ENCODE measurements around the gene HCN2. TPM values are rescaled to one million over a fixed set of nuclear protein-coding genes. Genes with fewer than 3 reads are reported as not detected.
A peak's percentile ranks its signal among the peaks of the same experiment; 100 is the strongest.

HCN2 gene
- total and polyA plus RNA-seq, 2 of the 13 experiments (the other 11 are each of a cell fraction or from before 2014, with no cell fraction given): 0.01 TPM; not detected in 1

- no peak for FAIRE-seq
- ChIA-PET CTCF (ENCODE audit: low intra/inter-chr PET ratio, low total read pairs) (no interaction called here), POLR2A (no interaction called here)
- Histone ChIP-seq H3K27ac (ENCODE audit: extremely low read length, insufficient read depth, low read length) (no peak overlapping the region), H2AFZ (ENCODE audit: low read length) (no peak overlapping the region), H3K79me2 (ENCODE audit: insufficient read depth, low read length) (no peaks in the 10 kb centered on the region), H3K4me3 (replicated peaks in 1 of 3; ENCODE audit: insufficient read depth in 1 of 3, low read depth in 2 of 3, low read length in 3 of 3) (no peak overlapping the region), H4K20me1 (ENCODE audit: insufficient read depth, low read length) (no peaks in the 10 kb centered on the region), H3K9ac (ENCODE audit: insufficient read depth, low read depth, low read length) (no peak overlapping the region), H3K4me2 (ENCODE audit: low read depth, low read length) (no peak overlapping the region), H3K36me3 (replicated peaks in 1 of 2; ENCODE audit: control insufficient read depth in 1 of 2, insufficient read depth in 2 of 2, low read length in 2 of 2) (peaks cover 3 to 4% of the 10 kb centered on the region in 2 experiments; a peak in 2 of 5 replicates), H3K4me1 (ENCODE audit: insufficient read depth, low read length) (no peaks in the 10 kb centered on the region), H3K27me3 (ENCODE audit: control insufficient read depth in 1 of 2, insufficient read depth in 2 of 2, low read length in 2 of 2) (no peaks in the 10 kb centered on the region), H3K9me3 (ENCODE audit: low read length) (no peaks in the 10 kb centered on the region)
- intact Hi-C loops (cut with micrococcal nuclease; ENCODE audit: unreplicated experiment) (no loop called here), in situ Hi-C loops (cut with HindIII; ENCODE audit: extremely low pct_ligation_motif_present, low pct_unique_long_range_greater_than_20kb) (no loop called here)
- no TSS peak for BruUV-seq (replicated peaks)
- TF ChIP-seq RARA (CRISPR knock-in tag; IDR thresholded peaks at IDR 0.05) (no peak), HNRNPL (IDR thresholded peaks at IDR 0.05; ENCODE audit: low read depth, low read length) (0 out of 2 replicates have a peak, but pooled peaks have one; percentile 40)
- no peak for DNase-seq (ENCODE audit: low spot score)
- ATAC-seq: no peak
- 82% methylated on average over 11 of the region's 38 CpGs for WGBS (ENCODE audit: low lambda C conversion rate)
Measured at GRCh38 chr19:610071-610800, 20.6 kb downstream of the HCN2 start.

DNA sequence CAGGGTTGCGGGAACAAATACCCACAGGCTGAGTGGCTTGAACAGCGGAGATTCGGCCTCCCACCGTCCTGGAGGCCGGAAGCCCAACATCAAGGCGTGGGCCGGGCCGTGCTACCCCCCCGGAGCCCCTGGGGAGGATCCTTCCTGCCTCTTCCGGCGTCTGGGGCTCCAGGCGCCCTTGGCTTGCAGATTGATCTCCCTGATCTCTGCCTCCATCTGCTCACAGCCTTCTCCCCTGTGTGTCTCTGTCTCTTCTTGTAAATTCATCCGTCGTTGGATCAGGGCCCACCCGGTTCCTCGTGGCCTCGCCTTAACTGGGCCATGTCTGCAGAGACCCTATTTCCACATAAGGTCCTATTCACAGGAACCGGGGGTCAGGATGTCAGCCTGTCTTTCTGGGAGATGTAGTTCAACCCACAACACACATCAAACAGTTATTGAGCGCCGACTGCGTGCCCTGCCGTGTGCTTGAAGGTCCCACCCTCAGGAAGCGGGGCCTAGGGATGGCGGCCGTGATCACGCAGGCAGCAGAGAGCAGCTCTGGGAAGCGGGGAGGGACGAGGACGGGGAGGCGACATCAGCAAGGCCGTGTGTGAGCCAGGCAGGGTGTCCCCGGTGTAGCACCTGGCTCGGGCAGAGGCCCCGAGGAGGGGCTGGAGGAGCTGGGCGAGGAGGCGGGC lies 21.3 kb downstream of the HCN2 start:
- H3K27me3 ChIP-seq (ENCODE audit: control insufficient read depth in 1 of 2, insufficient read depth in 2 of 2, low read length in 2 of 2): no peaks in the 10 kb centered on the region
- intact Hi-C loops (cut with micrococcal nuclease; ENCODE audit: unreplicated experiment): no loop called here
- H4K20me1 ChIP-seq (ENCODE audit: insufficient read depth, low read length): no peaks in the 10 kb centered on the region
- 91% methylated on average over 28 of the region's 36 CpGs for WGBS (ENCODE audit: low lambda C conversion rate)
- DNase-seq (ENCODE audit: low spot score) (no peak), FAIRE-seq (no peak), ATAC-seq (no peak)
- ChIA-PET CTCF (ENCODE audit: low intra/inter-chr PET ratio, low total read pairs) (no interaction called here), POLR2A (no interaction called here)
- H3K27ac ChIP-seq (ENCODE audit: extremely low read length, insufficient read depth, low read length): no peak overlapping the region
- H3K36me3 ChIP-seq (replicated peaks in 1 of 2; ENCODE audit: control insufficient read depth in 1 of 2, insufficient read depth in 2 of 2, low read length in 2 of 2): peaks cover 3 to 4% of the 10 kb centered on the region in 2 experiments; a peak in 2 of 5 replicates
- BruUV-seq (replicated peaks): no TSS peak
- TF ChIP-seq AGO2 (optimal IDR thresholded peaks at IDR 0.05; ENCODE audit: low read depth, low read length) (peak; percentile 32), MTF1 (CRISPR knock-in tag; IDR thresholded peaks at IDR 0.05) (no peak)
- TF ChIP-seq, protein P1, sequence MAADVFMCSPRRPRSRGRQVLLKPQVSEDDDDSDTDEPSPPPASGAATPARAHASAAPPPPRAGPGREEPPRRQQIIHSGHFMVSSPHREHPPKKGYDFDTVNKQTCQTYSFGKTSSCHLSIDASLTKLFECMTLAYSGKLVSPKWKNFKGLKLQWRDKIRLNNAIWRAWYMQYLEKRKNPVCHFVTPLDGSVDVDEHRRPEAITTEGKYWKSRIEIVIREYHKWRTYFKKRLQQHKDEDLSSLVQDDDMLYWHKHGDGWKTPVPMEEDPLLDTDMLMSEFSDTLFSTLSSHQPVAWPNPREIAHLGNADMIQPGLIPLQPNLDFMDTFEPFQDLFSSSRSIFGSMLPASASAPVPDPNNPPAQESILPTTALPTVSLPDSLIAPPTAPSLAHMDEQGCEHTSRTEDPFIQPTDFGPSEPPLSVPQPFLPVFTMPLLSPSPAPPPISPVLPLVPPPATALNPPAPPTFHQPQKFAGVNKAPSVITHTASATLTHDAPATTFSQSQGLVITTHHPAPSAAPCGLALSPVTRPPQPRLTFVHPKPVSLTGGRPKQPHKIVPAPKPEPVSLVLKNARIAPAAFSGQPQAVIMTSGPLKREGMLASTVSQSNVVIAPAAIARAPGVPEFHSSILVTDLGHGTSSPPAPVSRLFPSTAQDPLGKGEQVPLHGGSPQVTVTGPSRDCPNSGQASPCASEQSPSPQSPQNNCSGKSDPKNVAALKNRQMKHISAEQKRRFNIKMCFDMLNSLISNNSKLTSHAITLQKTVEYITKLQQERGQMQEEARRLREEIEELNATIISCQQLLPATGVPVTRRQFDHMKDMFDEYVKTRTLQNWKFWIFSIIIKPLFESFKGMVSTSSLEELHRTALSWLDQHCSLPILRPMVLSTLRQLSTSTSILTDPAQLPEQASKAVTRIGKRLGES (CRISPR knock-in tag; IDR thresholded peaks at IDR 0.05; ENCODE audit: borderline replicate concordance): no peak
- H3K4me1 ChIP-seq (ENCODE audit: insufficient read depth, low read length): no peaks in the 10 kb centered on the region
- in situ Hi-C loops (cut with HindIII; ENCODE audit: extremely low pct_ligation_motif_present, low pct_unique_long_range_greater_than_20kb): no loop called here
- no peak overlapping the region for H2AFZ ChIP-seq (ENCODE audit: low read length)
- no peak overlapping the region for H3K4me2 ChIP-seq (ENCODE audit: low read depth, low read length)
- no peak overlapping the region for H3K9ac ChIP-seq (ENCODE audit: insufficient read depth, low read depth, low read length)
- no peak overlapping the region for H3K4me3 ChIP-seq (replicated peaks in 1 of 3; ENCODE audit: insufficient read depth in 1 of 3, low read depth in 2 of 3, low read length in 3 of 3)
- H3K9me3 ChIP-seq (ENCODE audit: low read length): no peaks in the 10 kb centered on the region
- H3K79me2 ChIP-seq (ENCODE audit: insufficient read depth, low read length): no peaks in the 10 kb centered on the region

All from HepG2 (cell line).